HL-60 (cell line): ENCODE data around the gene CUL4A.

Experiments used
- DNase-seq, 2 experiments: peaks; one replicate each; pipeline ENCODE4 v3.0.0-alpha.2; 2010 to 2020; ENCODE audit warnings: low read depth in 1 of 2, low spot score in 1 of 2
- H3K27ac ChIP-seq: fragments of 250-450 bp; sonication (Bioruptor Pico); replicated peaks from 2 replicates; pipeline ENCODE4 v1.5.1; 2020; ENCODE audit warnings: mild to moderate bottlenecking, moderate library complexity
- H3K27me3 ChIP-seq: fragments of 250-450 bp; sonication (Bioruptor Pico); 2 replicates; pipeline ENCODE4 v1.5.1; 2021; ENCODE audit warnings: mild to moderate bottlenecking, moderate library complexity; ENCODE audit not compliant: insufficient read depth, poor library complexity, severe bottlenecking
- H3K4me3 ChIP-seq: replicated peaks from 2 replicates; pipeline ENCODE4 v1.5.1; 2011; ENCODE audit warnings: mild to moderate bottlenecking, control low read depth, low read length; ENCODE audit not compliant: insufficient read depth
- GABPA ChIP-seq: IDR thresholded peaks from 2 replicates; pipeline ENCODE4 v1.6.1; 2012; ENCODE audit warnings: low read depth
- POLR2AphosphoS5 ChIP-seq: IDR thresholded peaks from 2 replicates; pipeline ENCODE4 v1.6.1; 2012; ENCODE audit warnings: low read depth
- SPI1 ChIP-seq: IDR thresholded peaks from 2 replicates; pipeline ENCODE4 v1.6.1; 2012; ENCODE audit warnings: low read depth, mild to moderate bottlenecking, borderline replicate concordance
- TF ChIP-seq, protein P1 (sequence below): IDR thresholded peaks from one replicate; pipeline ENCODE4 v1.5.1; 2011; ENCODE audit warnings: low read length, control low read depth, inconsistent platforms; ENCODE audit not compliant: insufficient read depth
- TF ChIP-seq, protein P2 (sequence below): IDR thresholded peaks from 2 replicates; pipeline ENCODE4 v1.6.1; 2012; ENCODE audit warnings: low read depth; ENCODE audit not compliant: insufficient replicate concordance

CUL4A gene

DNA sequence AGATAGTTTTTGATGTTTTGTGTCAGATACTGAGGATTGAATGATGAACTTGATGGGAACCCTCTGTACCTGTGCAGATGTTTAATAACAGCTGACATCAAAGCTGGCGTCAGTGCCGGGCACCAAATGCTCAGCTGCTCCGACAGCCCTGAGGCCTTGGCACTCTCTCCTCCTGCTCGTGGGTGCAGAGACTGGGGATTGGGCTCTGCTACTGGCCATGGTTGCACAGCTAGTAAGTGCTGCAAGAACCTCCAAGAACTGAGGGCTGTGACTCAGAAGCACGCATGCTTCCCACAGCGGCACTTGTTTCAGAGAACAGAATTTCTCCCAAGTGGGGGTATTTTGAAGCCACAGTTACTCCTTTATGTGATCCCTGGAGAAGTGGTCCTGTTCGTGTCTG is 93.6 kb downstream of the CUL4A start:
- no peak overlapping the region for H3K4me3 ChIP-seq
- no peak for TF ChIP-seq SPI1
- TF ChIP-seq, protein P1, sequence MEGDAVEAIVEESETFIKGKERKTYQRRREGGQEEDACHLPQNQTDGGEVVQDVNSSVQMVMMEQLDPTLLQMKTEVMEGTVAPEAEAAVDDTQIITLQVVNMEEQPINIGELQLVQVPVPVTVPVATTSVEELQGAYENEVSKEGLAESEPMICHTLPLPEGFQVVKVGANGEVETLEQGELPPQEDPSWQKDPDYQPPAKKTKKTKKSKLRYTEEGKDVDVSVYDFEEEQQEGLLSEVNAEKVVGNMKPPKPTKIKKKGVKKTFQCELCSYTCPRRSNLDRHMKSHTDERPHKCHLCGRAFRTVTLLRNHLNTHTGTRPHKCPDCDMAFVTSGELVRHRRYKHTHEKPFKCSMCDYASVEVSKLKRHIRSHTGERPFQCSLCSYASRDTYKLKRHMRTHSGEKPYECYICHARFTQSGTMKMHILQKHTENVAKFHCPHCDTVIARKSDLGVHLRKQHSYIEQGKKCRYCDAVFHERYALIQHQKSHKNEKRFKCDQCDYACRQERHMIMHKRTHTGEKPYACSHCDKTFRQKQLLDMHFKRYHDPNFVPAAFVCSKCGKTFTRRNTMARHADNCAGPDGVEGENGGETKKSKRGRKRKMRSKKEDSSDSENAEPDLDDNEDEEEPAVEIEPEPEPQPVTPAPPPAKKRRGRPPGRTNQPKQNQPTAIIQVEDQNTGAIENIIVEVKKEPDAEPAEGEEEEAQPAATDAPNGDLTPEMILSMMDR: no peak
- no peak for TF ChIP-seq GABPA
- TF ChIP-seq POLR2AphosphoS5: no peak
- no peak overlapping the region for H3K27ac ChIP-seq
- no peaks in the 10 kb centered on the region for H3K27me3 ChIP-seq
- no peak for DNase-seq

DNA sequence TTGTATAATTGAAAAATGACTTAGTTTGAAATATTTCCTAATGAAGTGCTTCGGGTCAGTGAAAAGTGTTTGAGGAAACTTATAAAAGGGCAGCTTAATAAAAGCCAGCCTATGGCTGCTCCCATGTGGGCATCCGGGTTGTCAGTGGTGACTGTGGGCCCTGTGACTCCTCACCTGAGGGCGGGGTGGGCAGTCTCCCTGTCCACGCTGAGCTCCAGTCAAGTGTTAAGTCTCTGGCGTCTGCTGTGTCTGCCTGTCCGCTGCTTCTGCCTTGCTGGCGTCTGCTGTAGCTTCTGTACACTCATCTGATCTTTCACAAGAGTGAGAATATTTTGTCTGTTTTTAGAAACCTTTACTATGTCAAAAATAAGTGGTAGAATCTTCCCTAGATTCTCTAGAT is 94.7 kb downstream of the CUL4A start:
- no peaks in the 10 kb centered on the region for H3K27me3 ChIP-seq
- TF ChIP-seq SPI1: no peak
- TF ChIP-seq, protein P2, sequence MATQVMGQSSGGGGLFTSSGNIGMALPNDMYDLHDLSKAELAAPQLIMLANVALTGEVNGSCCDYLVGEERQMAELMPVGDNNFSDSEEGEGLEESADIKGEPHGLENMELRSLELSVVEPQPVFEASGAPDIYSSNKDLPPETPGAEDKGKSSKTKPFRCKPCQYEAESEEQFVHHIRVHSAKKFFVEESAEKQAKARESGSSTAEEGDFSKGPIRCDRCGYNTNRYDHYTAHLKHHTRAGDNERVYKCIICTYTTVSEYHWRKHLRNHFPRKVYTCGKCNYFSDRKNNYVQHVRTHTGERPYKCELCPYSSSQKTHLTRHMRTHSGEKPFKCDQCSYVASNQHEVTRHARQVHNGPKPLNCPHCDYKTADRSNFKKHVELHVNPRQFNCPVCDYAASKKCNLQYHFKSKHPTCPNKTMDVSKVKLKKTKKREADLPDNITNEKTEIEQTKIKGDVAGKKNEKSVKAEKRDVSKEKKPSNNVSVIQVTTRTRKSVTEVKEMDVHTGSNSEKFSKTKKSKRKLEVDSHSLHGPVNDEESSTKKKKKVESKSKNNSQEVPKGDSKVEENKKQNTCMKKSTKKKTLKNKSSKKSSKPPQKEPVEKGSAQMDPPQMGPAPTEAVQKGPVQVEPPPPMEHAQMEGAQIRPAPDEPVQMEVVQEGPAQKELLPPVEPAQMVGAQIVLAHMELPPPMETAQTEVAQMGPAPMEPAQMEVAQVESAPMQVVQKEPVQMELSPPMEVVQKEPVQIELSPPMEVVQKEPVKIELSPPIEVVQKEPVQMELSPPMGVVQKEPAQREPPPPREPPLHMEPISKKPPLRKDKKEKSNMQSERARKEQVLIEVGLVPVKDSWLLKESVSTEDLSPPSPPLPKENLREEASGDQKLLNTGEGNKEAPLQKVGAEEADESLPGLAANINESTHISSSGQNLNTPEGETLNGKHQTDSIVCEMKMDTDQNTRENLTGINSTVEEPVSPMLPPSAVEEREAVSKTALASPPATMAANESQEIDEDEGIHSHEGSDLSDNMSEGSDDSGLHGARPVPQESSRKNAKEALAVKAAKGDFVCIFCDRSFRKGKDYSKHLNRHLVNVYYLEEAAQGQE: no peak
- TF ChIP-seq, protein P1: no peak
- no peak for TF ChIP-seq POLR2AphosphoS5
- TF ChIP-seq GABPA: no peak
- no peak overlapping the region for H3K27ac ChIP-seq
- H3K4me3 ChIP-seq: no peak overlapping the region
- DNase-seq: no peak

DNA sequence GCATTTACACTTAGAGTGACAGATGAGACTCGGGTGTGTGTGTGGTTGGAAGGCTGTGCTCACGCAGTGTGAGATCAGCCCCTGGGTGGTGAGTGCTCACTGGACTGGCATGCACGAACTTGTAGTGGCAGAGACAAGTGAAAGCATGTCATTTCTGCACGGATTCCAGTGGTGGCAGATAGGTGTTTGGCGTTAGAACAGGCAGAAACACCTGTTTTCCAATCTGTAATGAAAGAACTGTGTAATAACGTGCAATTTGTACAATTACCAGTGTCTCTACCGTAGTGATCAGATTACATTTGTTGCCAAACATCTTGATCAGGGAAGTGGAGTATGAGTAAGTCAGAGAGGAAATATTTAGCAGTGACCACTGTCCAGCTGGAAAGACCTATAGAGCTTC is 95.8 kb downstream of the CUL4A start:
- Histone ChIP-seq H3K27me3 (no peaks in the 10 kb centered on the region), H3K4me3 (no peak overlapping the region), H3K27ac (no peak overlapping the region)
- DNase-seq: no peak
- TF ChIP-seq GABPA (no peak), POLR2AphosphoS5 (no peak), SPI1 (no peak)
- TF ChIP-seq, protein P2: no peak
- TF ChIP-seq, protein P1: no peak

DNA sequence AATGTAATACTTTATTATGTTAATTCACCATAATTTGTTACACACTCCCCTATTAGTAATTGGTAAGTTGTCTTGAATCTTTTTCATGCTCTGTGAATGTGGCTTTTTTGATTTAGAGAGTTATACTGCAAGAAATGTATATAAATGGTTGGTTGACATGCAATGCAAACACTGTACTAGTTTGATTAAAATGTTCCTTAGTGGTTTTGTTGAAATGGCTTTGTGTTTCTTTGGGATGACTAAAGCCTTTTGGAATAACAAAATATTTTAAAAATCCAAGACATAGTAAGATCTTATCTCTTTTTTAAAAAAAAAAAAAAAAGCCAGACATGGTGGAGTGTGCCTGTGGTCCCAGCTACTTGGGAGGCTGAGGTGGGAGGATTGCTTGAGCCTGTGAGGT is 98.1 kb downstream of the CUL4A start:
- no peaks in the 10 kb centered on the region for H3K27me3 ChIP-seq
- H3K4me3 ChIP-seq: no peak overlapping the region
- DNase-seq: no peak
- H3K27ac ChIP-seq: no peak overlapping the region
- TF ChIP-seq, protein P1: no peak
- TF ChIP-seq GABPA: no peak
- TF ChIP-seq, protein P2: no peak
- TF ChIP-seq SPI1: no peak
- no peak for TF ChIP-seq POLR2AphosphoS5
